ENCODE results near the gene NDUFAF2.

The NDUFAF2 gene

DNA sequence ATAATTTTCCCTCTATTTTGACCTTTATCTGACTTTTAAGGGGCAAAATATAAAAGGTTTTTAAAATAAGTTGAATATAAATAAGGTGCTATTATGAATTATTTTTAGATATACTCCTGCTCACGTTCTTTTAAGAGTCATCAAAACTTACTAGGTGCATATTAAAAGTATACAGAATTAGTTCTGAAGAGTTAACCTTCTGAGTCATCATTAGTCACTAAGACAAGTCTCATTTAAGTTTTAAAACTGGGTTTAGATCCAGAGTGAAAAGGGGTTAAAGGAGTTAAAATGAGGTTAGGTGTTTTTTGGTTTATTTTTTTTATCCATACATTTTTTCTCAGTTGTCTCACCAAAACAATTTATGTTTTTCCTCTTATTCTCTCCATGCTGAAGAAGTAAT lies 175.5 kb downstream of the NDUFAF2 start:
- no peaks in the 10 kb centered on the region for H3K79me2 ChIP-seq (ENCODE audit: insufficient read depth, low read depth)
- no peak overlapping the region for H3K9ac ChIP-seq
- H3K27me3 ChIP-seq (ENCODE audit: insufficient read depth, low read depth), result no peaks in the 10 kb centered on the region
- no peaks in the 10 kb centered on the region for H4K20me1 ChIP-seq (ENCODE audit: insufficient read depth)
- H3K4me2 ChIP-seq, result no peak overlapping the region
- no peak overlapping the region for H3K4me3 ChIP-seq (IDR thresholded peaks at IDR 0.05; ENCODE audit: insufficient read depth, low read depth, low read length)
- H2AFZ ChIP-seq (ENCODE audit: low read depth), result no peak overlapping the region
- no peaks in the 10 kb centered on the region for H3K4me1 ChIP-seq (ENCODE audit: low read depth, poor library complexity, severe bottlenecking)
- TF ChIP-seq, protein P1, sequence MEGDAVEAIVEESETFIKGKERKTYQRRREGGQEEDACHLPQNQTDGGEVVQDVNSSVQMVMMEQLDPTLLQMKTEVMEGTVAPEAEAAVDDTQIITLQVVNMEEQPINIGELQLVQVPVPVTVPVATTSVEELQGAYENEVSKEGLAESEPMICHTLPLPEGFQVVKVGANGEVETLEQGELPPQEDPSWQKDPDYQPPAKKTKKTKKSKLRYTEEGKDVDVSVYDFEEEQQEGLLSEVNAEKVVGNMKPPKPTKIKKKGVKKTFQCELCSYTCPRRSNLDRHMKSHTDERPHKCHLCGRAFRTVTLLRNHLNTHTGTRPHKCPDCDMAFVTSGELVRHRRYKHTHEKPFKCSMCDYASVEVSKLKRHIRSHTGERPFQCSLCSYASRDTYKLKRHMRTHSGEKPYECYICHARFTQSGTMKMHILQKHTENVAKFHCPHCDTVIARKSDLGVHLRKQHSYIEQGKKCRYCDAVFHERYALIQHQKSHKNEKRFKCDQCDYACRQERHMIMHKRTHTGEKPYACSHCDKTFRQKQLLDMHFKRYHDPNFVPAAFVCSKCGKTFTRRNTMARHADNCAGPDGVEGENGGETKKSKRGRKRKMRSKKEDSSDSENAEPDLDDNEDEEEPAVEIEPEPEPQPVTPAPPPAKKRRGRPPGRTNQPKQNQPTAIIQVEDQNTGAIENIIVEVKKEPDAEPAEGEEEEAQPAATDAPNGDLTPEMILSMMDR (conservative IDR thresholded peaks at IDR 0.05; ENCODE audit: low read depth, low read length), result no peak
- no peak overlapping the region for H3K27ac ChIP-seq
- H3K36me3 ChIP-seq (ENCODE audit: insufficient read depth), result no peaks in the 10 kb centered on the region

DNA sequence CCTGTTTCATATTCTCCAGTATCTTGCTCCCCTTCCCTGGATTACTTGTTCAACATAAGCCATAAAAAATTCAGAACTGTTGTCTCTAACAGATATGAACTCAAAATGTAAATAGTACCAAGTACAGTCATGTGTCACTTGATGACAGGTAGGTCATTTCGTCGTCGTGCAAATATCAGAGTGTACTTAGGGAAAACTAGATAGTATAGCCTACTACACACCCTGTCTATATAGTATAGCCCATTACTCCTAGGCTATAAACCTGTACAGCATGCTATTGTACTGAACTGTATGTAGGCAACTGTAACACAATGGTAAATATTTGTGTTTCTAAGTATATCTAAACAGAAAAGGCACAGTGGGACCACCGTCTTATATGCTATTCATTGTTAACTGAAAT lies 178.1 kb downstream of the NDUFAF2 start:
- TF ChIP-seq, protein P1 (conservative IDR thresholded peaks at IDR 0.05; ENCODE audit: low read depth, low read length), result no peak
- Histone ChIP-seq H3K4me2 (no peak overlapping the region), H3K79me2 (ENCODE audit: insufficient read depth, low read depth) (no peaks in the 10 kb centered on the region), H3K4me3 (IDR thresholded peaks at IDR 0.05; ENCODE audit: insufficient read depth, low read depth, low read length) (no peak overlapping the region), H3K27me3 (ENCODE audit: insufficient read depth, low read depth) (no peaks in the 10 kb centered on the region), H4K20me1 (ENCODE audit: insufficient read depth) (no peaks in the 10 kb centered on the region), H3K27ac (no peak overlapping the region), H3K36me3 (ENCODE audit: insufficient read depth) (no peaks in the 10 kb centered on the region), H3K4me1 (ENCODE audit: low read depth, poor library complexity, severe bottlenecking) (no peaks in the 10 kb centered on the region), H3K9ac (no peak overlapping the region), H2AFZ (ENCODE audit: low read depth) (no peak overlapping the region)

DNA sequence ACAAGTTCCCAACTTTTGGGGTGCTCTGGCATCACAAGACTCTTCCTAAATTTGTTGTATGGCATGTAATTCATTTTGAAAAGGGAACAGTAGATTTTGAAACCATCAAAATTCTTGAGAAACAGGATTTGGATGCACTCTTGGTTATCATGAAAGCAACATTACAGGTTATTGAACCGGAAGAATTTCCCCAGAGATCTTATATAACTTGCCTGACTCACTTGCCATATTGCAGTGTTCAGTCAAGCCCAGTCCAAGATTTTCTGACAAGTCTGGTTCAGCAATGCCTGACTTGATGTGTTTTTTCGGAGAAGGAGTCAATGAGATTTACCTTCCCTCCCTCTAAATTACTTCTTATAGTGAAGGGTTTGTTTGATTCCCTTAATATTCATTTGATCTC lies 185.3 kb downstream of the NDUFAF2 start:
- Histone ChIP-seq H4K20me1 (ENCODE audit: insufficient read depth) (no peaks in the 10 kb centered on the region), H3K36me3 (ENCODE audit: insufficient read depth) (no peaks in the 10 kb centered on the region), H2AFZ (ENCODE audit: low read depth) (no peak overlapping the region), H3K4me3 (IDR thresholded peaks at IDR 0.05; ENCODE audit: insufficient read depth, low read depth, low read length) (no peak overlapping the region), H3K79me2 (ENCODE audit: insufficient read depth, low read depth) (no peaks in the 10 kb centered on the region), H3K4me1 (ENCODE audit: low read depth, poor library complexity, severe bottlenecking) (peaks cover 6% of the 10 kb centered on the region), H3K4me2 (no peak overlapping the region), H3K27me3 (ENCODE audit: insufficient read depth, low read depth) (no peaks in the 10 kb centered on the region), H3K27ac (no peak overlapping the region), H3K9ac (no peak overlapping the region)
- TF ChIP-seq, protein P1 (conservative IDR thresholded peaks at IDR 0.05; ENCODE audit: low read depth, low read length), result no peak

DNA sequence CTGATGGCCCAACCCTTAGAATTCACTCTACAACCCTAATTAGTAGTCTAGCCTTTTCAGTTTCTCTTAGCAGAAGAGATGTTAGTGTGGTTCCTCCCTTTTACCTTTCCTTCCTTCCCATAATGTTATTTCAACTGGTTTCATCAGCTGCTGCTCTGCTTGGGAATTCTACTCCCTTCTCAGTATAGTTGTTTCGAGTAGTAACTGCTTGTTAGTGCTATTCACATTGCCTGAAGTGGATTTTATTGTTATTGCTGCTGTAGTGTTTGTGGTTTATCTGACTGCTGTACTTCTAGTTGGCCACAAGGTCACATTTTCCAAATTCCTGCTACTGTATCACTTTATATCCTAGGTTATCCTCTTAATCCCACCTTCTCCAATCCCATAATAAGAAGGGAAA lies 187.6 kb downstream of the NDUFAF2 start:
- Histone ChIP-seq H3K27ac (no peak overlapping the region), H3K4me3 (IDR thresholded peaks at IDR 0.05; ENCODE audit: insufficient read depth, low read depth, low read length) (no peak overlapping the region), H3K4me2 (no peak overlapping the region), H3K36me3 (ENCODE audit: insufficient read depth) (no peaks in the 10 kb centered on the region), H3K4me1 (ENCODE audit: low read depth, poor library complexity, severe bottlenecking) (peaks cover 6% of the 10 kb centered on the region), H3K9ac (no peak overlapping the region), H3K79me2 (ENCODE audit: insufficient read depth, low read depth) (no peaks in the 10 kb centered on the region), H2AFZ (ENCODE audit: low read depth) (no peak overlapping the region), H4K20me1 (ENCODE audit: insufficient read depth) (no peaks in the 10 kb centered on the region), H3K27me3 (ENCODE audit: insufficient read depth, low read depth) (no peaks in the 10 kb centered on the region)
- TF ChIP-seq, protein P1 (conservative IDR thresholded peaks at IDR 0.05; ENCODE audit: low read depth, low read length), result no peak
